Central memory CD4-positive, alpha-beta T cell (primary cell): ENCODE measurements around the gene PDLIM4.

Source experiments
- DNase-seq: peaks from one replicate; pipeline ENCODE4 v3.0.0; 2022

The PDLIM4 gene

DNA sequence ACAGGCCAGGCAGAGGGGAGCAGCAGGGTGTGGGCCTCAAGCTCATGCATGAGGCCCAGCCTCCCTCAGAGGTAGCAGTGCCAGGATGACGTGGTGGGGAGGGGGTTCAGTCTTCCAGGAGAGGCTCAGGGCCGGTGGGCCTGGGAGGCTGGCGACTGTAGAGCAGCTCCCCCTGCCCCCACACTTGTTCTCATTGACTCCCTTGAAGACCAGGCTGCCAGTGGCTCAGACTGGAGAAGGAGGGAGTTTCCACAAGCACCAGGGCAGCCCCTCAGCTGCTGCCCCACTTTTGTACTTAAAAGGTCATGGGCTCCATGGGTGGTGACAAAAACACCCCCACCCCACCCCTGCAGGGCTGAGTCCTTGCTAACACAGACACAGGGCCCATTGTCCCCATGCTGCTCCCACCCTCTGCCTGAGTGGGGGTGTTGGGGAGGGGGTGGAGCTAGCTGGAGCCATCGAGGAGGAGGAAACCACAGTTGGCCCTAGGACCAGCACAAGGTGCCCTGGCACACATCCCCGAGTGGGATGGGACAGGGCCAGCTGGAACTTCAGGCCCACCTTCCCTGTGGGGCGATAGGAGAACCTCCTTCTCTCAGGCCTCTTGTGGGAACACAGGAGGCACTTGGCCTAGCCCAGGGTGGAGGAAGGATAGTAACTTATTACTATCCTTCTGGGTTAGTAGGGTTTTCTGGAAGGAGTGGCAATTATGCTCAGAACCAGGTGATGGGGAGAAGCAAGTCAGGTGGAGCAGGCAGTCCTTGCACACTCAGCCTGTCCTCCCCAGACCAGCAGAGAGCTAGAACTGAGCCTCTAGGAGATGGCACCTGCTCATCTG, 10.7 kb downstream of the PDLIM4 start:
- no peak for DNase-seq

DNA sequence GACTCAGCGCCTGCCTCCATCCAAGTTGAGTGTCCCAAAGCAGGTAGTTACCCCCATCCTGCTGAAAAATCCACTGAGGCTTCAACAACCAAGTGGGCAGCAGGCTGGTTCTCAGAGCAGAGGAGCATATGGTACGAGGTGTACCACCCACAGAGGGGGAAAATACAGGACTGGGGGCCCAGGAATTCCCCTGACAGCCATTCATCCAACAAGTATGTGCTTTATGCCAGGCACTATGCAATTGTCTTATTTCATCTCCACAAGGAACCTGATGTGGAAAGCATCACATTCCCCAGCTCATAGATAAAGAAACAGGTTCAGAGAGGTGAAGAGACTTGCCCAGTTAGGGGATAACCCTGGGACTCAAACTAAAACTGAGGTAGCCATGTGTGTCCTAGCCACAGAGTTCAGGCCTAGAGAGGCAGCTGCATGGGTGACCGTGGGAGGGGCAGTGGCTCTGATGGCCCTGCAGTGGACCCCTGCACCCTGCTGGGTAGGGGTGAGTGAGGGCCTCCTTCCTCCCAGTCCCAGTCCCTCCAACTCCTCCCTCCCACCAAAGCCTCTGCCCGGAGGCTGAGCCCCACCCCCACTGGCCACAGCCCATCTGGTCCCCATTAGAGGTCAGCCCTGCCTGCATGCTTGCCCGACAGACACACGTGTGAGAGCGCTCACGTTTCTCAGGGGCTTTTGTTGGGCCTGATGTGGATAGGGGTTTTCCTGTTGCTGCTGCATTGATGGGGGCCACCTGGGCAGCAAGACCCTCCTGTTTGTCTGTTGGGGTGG, 11.5 kb downstream of the PDLIM4 start:
- DNase-seq = no peak

DNA sequence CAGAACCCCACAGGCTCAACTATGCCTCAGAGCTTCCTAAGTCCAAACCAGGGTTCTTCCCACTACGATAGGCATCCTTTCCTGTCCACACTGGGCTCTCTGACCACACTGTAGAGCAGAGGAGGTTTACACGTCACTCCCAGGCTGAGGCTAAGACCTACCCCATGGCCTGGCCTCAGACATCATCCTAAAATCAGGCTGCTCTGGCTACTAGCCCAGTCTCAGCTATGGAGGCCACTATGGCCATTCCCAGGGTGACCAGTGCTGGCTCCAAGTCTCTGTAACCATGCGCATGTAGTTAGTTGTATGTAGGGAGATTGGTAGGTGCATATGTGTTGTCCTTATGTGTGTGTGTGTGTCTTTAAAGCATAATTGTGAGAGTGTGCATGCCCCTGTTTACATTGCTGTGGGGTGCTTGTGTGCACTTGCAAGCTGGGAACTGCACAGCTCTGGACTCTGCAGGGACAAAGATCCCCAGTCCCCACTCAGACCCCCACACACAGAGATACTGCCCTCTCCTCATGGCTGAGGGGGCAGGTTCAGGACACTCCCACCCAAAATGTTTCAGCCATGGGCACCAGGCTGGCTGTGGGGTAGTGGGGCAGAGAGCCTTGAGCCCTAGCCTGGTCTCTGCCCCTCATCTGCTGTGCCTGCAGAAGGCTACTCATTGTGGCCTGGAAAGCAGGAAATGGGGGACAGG, 12.3 kb downstream of the PDLIM4 start:
- DNase-seq = no peak

DNA sequence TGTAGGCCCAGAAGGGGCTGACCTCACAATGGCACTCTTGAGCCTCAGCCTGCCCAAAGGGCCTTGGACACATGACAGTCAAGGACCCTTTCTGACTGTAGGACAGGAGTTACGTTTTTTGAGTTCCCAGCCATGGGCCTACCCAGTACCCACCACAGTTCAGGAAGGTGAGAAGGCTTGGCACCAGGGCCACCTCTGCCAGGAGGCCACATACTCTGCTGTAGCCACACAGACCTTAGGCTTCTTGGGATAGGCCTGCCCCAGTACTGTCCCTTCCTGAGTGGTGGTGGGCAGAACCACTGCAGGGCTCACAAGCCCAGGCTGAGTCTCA, 12.8 kb downstream of the PDLIM4 start:
- DNase-seq = no peak

DNA sequence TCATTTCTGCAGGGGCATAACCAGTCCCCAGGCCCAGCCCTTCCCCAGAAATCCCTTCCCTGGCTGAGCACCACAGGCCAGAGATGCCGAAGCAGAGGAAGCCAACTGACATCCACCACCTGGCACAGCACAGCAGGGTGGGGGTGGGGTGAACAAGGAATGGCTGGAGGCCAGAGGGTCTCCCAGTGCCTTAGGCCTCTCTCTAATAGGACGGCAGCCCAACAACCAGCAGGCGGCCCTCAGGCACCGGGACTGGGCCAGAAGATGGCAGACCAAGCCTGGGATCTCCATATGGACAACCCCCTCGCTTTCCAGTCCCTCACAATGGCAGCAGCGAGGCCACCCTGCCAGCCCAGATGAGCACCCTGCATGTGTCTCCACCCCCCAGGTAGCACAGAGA, 13.2 kb downstream of the PDLIM4 start:
- DNase-seq = no peak

DNA sequence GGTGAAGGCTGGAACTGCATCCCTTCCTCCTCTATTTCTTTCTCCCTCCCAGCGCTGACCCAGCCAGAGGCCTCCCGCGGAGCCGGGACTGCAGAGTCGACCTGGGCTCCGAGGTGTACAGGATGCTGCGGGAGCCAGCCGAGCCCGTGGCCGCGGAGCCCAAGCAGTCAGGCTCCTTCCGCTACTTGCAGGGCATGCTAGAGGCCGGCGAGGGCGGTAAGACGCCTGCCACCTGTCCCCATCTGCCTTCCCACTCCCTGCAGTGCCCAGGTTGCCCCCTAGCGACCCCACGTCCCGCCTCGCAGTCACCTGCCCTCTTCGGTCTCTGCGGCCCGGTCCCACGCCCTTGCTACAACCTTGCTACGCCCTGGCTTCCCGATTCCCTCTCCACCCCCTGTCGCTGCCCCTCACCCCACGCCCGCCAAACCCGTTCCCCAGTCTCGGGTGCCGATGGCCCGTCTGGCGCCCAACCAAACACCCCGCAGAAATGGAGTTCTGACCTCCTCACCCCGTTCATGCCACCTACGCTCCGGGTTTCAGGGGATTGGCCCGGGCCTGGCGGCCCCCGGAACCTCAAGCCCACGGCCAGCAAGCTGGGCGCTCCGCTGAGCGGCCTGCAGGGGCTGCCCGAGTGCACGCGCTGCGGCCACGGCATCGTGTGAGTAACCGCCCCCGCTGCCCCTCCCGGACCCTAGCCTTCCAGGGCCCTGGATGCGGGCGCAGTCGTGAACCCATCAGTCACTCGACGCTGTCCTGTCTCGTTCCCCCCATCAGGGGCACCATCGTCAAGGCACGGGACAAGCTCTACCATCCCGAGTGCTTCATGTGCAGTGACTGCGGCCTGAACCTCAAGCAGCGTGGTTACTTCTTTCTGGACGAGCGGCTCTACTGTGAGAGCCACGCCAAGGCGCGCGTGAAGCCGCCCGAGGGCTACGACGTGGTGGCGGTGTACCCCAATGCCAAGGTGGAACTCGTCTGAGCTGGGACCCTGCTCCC, 14.1 kb downstream of the PDLIM4 start:
- DNase-seq = no peak

DNA sequence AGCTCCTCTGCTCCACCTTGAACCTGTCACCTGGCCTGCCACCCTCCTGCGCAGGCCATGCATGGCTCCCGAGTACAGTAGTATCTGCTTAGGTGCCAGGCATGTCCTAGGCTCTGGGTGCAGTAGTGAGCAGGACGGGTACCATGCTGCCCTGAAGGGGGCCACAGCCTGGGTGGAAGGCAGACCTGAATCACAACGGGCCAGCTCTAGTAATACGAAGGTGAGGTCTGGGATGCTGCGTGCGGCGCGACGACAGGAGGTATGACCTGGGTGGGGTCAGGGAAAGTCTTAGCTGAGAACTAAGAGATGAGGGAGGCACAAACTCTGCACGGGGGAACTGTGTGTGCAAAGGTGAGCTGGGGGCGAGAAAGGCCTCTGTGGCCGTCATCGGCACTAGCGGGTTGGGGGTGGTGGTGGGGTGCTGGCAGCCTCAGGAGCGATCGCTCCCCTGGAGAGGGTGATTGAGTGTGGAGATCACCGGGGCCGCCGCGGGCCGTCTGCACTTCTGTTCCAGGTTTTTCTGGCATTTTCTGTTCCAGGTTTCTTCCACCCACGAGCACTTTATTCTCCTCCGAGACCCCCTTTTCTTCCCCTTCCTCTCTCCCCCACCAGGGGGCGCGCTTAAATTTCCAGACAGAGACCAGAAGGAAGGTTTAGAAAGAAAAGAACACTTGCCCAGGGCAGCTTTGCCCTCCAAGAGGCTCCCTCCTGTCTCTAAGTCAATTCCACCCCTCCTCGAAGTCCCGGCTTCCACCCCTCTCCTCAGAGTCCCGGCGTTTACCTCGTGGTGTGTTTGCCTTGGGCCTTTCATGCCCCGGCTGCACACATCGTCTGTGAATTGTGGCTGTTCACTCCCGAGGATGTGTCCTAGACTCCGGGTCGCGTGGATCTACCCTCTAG, 15.1 kb downstream of the PDLIM4 start:
- DNase-seq = peak; percentile 31

DNA sequence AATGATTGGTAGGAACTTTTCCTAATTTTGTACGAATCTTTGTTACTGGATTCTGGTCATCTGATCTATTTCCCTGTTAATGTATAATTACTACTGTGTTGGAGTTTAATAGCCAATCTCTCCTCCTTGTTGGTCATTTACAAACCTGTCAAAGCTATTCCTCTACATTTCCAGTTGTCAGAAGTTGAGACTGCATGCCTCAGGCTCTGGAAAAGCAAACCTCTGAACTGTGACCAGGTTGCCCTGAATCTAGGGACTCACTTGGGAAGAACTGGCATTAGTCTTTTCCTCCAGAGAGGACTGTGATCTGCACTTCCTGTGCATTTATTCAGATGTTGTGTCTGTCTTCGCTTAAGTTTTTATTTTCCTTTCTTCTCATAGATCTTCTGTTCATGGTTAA, 16.1 kb downstream of the PDLIM4 start:
- no peak for DNase-seq

DNA sequence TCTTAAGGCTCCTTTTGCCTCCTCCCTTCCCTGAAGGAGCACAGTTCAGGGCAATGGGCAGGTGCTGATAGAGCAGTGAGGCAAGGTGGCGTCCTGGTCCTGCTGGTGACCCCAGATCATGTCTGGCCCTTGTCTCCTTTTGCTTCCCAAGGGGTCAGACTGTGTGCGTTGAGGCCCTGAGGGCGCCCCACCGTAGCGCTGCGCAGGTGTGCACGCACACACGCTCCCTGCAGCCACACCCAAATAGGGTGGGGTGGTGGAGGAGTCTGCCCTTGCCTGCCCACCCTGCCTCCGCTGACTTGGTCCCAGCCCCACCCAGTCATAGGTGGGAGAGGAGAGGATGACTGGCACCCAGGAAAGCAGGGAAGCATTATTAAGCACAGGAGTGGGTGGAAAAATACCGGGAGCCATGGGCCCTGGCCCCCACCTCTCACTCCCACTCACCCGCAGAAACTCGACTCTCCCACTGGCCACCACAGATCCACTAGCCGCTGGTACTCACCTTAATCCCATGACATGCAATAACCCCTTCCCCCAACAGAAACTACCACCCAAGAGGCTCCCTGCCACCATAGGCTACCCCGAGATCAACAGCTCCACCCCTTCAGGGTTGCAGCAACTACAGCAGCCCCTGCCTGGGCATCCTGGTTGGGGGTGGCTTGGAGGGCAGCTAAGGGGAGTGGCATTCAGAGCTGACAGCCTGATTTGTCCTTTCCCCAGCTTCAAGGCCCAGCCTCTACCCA, 16.7 kb downstream of the PDLIM4 start:
- no peak for DNase-seq

DNA sequence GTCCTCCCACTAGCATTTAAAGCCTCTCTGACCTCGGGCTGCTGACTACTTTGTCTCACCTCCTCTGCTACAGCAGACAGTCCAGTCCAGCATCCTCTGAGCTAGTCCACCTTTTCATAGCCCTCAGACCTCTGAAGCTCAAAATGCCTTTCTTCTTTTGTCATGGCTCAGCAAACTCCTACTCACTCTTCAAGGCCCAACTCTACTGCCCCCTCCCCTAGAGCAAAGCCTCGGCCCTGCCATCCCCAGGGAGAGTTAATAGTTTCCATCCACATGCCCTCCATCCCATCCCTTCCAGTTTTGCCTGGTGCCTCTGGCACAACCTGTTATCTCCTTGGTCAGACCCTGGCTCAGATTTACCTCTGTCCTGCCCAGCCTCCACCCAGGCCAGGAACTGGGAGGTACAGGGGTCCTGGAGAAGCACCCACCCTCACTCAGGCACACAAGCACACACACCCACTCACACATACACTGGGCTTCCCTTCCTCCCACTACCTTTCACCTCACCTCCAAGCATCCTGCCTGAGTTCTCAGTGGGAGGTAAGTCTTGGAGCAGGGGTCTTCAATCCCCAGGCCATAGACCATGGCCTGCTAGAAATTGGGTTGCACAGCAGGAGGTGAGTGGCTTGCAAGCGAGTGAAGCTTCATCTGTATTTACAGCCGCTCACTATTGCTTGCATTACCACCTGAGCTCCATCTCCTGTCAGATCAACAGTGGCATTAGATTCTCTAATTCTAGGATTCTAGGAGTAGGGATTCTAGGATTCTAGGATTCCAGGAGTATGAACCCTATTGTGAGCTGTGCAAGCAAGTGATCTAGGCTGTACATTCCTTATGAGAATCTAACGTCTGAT, 18.1 kb downstream of the PDLIM4 start:
- DNase-seq = no peak

DNA sequence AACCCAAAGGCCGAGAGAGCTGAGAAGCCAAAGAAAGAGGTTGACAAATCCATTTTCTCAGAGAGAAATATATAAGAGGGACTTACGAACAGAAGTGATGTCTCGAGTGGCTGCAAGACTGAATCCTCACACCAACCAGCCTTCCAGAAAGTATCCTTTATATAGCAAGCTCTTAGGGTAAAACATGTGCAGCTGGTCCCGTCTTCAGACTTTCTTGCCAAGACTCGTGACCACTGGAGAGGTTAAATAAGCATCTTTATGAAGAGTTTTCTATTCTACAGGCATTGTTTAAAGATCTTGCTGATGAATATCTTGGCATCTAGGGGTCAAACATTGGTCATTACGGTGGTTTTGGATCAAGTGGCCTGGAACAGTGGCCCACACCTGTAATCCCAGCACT, 19.8 kb downstream of the PDLIM4 start:
- DNase-seq = no peak

DNA sequence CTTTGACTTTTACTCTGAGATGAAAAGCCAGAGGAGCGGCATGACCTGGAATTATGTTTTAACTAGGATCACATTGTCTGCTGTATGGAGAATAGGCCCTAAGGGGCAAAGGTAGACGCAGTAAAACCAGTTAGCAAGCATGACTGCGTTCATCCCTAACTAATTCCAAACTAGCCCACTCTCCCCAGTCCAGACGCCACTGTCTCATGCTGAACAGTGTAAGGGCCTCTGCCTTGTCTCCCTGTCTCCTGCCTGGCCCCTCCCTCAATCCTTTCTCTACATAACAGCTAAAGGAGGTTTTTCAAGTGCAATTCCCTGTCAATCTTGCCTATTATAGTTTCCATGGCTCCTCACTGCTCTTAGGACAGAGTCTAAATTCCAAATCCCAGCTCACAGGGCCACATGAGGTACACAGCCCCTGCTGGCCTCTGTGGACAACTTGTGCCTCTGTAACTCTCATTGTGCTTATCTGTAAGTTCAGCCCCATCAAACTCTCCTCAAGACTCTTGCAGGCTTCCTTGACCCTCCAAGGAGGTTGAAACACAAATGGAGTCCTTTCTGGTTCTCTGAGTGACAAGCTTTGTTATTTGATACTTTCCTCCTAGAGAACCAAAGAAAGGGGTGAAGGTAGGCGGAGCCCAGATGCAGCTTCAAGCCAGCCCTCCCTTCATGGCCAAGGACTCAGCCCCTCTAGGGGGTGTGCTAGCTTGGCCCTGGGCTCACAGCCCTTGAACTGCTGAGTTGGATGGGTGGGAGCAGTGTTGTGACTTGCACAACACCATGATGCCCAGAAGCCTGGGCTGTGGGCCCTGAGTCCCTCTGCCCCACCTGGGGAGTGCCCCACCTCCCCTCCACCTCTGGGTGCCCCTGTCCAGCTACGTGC, 20.7 kb downstream of the PDLIM4 start:
- DNase-seq = no peak

DNA sequence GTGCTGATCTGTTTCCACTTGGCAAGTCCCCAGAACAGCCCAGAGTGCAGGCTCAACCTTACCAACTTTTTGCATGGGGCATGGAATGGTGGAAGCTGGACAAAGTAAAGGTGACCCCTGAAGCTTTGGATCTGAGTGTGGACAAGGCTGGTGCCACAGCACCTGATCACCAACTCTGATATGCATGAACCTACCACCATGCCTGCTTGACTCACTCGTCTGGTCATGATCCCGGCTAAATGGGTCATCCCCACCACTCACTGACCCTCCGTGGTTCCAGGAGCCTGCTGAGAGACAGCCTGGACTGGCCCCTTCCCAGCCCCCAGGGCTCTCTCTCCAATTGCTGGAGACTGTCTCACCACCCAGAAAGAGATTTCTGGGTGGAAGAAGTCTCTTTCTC, 22.3 kb downstream of the PDLIM4 start:
- DNase-seq = no peak

DNA sequence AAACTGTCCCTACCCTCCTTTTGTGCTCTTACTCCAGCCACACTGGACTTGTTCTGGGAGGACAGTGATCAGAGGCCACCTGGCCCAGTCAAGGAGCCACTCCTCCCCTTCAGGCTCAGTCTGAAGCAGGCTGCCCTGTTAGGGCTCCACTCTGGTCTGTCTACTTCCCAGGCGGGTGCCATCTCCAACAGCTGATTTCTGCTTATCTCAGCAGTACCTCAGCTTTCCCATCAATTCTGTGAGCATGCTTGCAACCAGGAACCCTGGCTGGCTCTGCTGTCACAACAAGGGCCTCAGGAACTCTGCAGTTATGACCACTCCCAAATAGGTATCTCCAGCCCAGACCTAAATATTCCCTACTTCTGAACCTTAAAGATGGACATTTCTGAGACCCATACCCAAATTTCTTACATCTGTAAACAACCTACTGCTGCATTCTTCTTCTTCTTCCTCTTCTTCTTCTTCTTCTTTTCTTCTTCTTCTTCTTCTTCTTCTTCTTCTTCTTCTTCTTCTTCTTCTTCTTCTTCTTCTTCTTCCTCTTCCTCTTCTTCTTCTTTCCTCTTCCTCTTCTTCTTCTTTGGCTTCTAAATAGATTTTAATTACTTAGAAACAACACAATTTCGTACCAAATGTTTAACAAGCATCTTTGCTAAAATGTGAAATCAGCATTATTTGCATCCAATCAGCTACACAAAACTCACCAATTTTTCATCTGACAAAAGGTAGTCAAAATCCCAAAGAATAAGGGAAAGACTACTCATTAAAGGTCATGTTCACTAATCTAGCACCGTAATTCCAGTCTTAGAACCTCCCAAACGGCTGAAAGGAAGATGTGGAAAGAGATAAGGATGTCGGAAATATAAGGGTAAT, 23.1 kb downstream of the PDLIM4 start:
- DNase-seq = no peak

DNA sequence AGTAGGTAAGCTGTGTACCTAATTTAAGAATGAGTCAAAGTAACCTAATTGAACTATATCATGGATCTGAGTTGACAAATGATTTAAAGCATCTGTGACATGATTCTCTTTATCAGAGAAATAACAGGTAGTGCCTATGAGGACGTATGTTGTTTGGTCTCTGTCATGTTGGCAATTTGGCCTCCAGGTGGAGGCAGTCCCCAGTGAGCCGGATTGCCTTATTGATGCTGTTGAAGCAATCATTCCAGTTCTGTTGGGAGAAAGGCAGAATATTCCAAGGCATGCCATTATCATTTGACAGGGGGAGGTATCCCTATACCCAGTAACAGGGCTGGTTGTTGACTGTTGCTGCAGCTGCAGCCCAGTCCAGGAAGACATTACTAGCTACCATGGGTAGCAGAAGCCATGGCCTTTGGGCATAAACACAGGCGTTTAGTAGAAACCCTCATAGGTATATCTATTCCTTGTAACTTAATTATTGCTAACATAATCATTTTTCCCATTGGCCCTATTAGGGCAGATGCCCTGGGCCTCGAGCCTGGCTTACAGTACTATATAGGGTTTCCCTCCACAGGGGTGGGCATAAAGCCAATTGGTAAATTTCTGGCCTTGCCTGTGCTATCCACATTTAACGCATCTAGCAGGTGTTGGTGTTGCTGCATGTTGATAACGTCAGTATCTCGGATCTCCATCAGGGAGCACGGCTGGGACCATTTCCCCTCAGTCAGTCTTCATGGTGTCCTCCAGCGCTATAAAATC, 24.5 kb downstream of the PDLIM4 start:
- no peak for DNase-seq

DNA sequence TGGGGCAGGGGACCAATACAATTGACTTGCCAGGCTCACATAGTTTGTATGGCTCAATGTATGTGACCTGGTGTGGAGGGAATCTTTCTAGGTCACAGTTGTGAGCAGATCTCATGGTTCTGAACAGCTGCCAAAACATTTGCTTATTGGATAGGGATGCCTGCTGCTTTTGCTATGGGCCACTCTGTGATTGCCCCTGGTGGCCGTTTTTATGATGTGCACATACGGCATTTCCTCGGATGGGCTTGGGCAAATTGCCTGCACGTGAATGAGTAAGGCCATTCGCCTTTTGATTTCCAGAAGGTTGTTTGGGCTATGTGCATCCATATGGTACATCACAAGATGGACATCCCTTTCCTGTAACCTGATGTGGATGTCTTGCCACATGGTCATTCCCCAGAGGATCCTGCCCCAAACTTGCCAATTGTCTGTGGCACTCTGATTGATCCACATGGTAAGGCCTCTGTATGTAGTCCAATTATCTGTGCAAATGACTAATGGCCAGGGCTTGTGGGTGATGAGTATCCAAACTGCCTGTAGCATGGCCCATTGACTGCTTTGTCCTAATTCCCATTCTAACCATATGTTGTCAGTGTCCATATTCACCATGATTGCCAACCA, 26.0 kb downstream of the PDLIM4 start:
- no peak for DNase-seq
